ENCODE results near the gene TSPO. TPM values are rescaled to one million over a fixed set of nuclear protein-coding genes. Genes with fewer than 3 reads are reported as not detected.
A peak's percentile ranks its signal among the peaks of the same experiment; 100 is the strongest.

TSPO gene
- total and polyA plus RNA-seq, 9 of the 15 experiments (the other 6 are each of a cell fraction or from before 2014, with no cell fraction given): 4.9 to 126 (median 25.3) TPM

- Histone ChIP-seq H3K9me1 (ENCODE audit: control insufficient read depth, insufficient read depth, low read length) (no peaks in the 10 kb centered on the region), H2AFZ (ENCODE audit: low read depth, low read length) (peak overlapping the region; percentile 83), H3K9ac (ENCODE audit: insufficient read depth in 1 of 2, low read depth in 2 of 2, low read length in 2 of 2) (peak overlapping the region; percentile 82 to 96), H3K79me2 (ENCODE audit: control insufficient read depth, insufficient read depth, low read length) (peaks cover 31% of the 10 kb centered on the region), H3K4me2 (ENCODE audit: insufficient read depth, low read length) (peak overlapping the region; percentile 85), H3K36me3 (ENCODE audit: control insufficient read depth, insufficient read depth, low read length) (no peaks in the 10 kb centered on the region), H3K4me1 (replicated peaks in 1 of 2; ENCODE audit: control insufficient read depth in 2 of 2, insufficient read depth in 2 of 2, low read length in 2 of 2) (peaks cover 0 to 43% of the 10 kb centered on the region in 2 experiments; a peak in 3 of 5 replicates), H3K4me3 (peak overlapping the region; percentile 54), H3K27me3 (ENCODE audit: control insufficient read depth in 2 of 2, insufficient read depth in 2 of 2, low read length in 2 of 2) (no peaks in the 10 kb centered on the region), H4K20me1 (replicated peaks; ENCODE audit: control insufficient read depth, insufficient read depth, low read length) (0 out of 2 replicates have a peak, but pooled peaks cover 3% of the 10 kb centered on the region), H3K27ac (ENCODE audit: extremely low read depth, low read depth, low read length) (peak overlapping the region; percentile 76), H3K9me3 (replicated peaks; ENCODE audit: control insufficient read depth, insufficient read depth, low read depth, low read length) (no peaks in the 10 kb centered on the region)
- CTCF ChIA-PET (ENCODE audit: low intra/inter-chr PET ratio): no interaction called here
- WGBS (ENCODE audit: insufficient coverage, low coverage, missing lambda C conversion rate): 9% methylated on average over 13 of the region's 22 CpGs
- ATAC-seq: peak; percentile 71
- POLR2A ChIA-PET: interaction anchor here (0.6 to 1.0 kb wide), 2 partner anchors 9 to 14 kb away, joined by 3 to 4 read pairs; partner anchors contain the start of gene MCAT
- intact Hi-C loops (cut with micrococcal nuclease): no loop called here
- in situ Hi-C loops (cut with MboI): no loop called here
- DNase-seq (ENCODE audit: extremely low read depth in 1 of 4, low spot score in 3 of 4): peak in 1 of 4 experiments; percentile 25
- BruUV-seq (replicated peaks): no TSS peak
- no peak for FAIRE-seq
- no peak for TF ChIP-seq ZHX1 (conservative IDR thresholded peaks at IDR 0.05; ENCODE audit: low read length)
- TF ChIP-seq KDM5B (IDR thresholded peaks at IDR 0.05; ENCODE audit: insufficient replicate concordance, low read depth, low read length): peak; percentile 33
- TF ChIP-seq SAP30 (IDR thresholded peaks at IDR 0.05; ENCODE audit: borderline replicate concordance, insufficient read depth, low read depth, low read length, poor library complexity, severe bottlenecking): peak; percentile 56
- peak; percentile 54 for TF ChIP-seq POLR2G (IDR thresholded peaks at IDR 0.05; ENCODE audit: low read depth, low read length)
- peak in 1 of 2 experiments; percentile 32; a peak in 1 of 4 replicates for TF ChIP-seq MNT (conservative IDR thresholded peaks at IDR 0.05)
- TF ChIP-seq, protein P1, sequence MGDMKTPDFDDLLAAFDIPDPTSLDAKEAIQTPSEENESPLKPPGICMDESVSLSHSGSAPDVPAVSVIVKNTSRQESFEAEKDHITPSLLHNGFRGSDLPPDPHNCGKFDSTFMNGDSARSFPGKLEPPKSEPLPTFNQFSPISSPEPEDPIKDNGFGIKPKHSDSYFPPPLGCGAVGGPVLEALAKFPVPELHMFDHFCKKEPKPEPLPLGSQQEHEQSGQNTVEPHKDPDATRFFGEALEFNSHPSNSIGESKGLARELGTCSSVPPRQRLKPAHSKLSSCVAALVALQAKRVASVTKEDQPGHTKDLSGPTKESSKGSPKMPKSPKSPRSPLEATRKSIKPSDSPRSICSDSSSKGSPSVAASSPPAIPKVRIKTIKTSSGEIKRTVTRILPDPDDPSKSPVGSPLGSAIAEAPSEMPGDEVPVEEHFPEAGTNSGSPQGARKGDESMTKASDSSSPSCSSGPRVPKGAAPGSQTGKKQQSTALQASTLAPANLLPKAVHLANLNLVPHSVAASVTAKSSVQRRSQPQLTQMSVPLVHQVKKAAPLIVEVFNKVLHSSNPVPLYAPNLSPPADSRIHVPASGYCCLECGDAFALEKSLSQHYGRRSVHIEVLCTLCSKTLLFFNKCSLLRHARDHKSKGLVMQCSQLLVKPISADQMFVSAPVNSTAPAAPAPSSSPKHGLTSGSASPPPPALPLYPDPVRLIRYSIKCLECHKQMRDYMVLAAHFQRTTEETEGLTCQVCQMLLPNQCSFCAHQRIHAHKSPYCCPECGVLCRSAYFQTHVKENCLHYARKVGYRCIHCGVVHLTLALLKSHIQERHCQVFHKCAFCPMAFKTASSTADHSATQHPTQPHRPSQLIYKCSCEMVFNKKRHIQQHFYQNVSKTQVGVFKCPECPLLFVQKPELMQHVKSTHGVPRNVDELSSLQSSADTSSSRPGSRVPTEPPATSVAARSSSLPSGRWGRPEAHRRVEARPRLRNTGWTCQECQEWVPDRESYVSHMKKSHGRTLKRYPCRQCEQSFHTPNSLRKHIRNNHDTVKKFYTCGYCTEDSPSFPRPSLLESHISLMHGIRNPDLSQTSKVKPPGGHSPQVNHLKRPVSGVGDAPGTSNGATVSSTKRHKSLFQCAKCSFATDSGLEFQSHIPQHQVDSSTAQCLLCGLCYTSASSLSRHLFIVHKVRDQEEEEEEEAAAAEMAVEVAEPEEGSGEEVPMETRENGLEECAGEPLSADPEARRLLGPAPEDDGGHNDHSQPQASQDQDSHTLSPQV (IDR thresholded peaks at IDR 0.05): peak; percentile 48; the same call in 1 of the 2 replicates
- no peak for TF ChIP-seq XRCC3 (IDR thresholded peaks at IDR 0.05)
- no peak for TF ChIP-seq CBFA2T2 (conservative IDR thresholded peaks at IDR 0.05)
- TF ChIP-seq E2F6 (IDR thresholded peaks at IDR 0.05; ENCODE audit: borderline replicate concordance in 1 of 2, extremely low read depth in 1 of 2, insufficient read depth in 1 of 2, insufficient read length in 1 of 2, low read depth in 1 of 2, low read length in 1 of 2, poor library complexity in 1 of 2, severe bottlenecking in 1 of 2): peak in 1 of 2 experiments; percentile 22
Observed at GRCh38 chr22:43152357-43153071, 1.2 kb downstream of the TSPO start.
